Vagina (tissue), 2 donors: ENCODE results near the gene ASXL2.

ENCODE experiments used
- CTCF ChIP-seq, 3 experiments: fragments of 450-650 bp in 2 of 3; fragments of 200-600 bp in 1 of 3; sonication (generic) in 1 of 3; IDR thresholded peaks; one replicate each; pipeline ENCODE4 v1.5.1; 2017 to 2019; ENCODE audit warnings: antibody characterized with exemption in 3 of 3, mild to moderate bottlenecking in 2 of 3, moderate library complexity in 2 of 3
- POLR2A ChIP-seq, 2 donors: fragments of 450-650 bp; IDR thresholded peaks; one replicate each; pipeline ENCODE4 v1.6.1; 2017; ENCODE audit warnings: antibody characterized with exemption in 2 of 2, mild to moderate bottlenecking in 2 of 2, moderate library complexity in 2 of 2
- POLR2AphosphoS5 ChIP-seq, 2 donors: sonication (generic); formaldehyde crosslinking; IDR thresholded peaks; one replicate each; pipeline ENCODE4 v1.9.0; 2017; ENCODE audit warnings: antibody characterized with exemption in 2 of 2, mild to moderate bottlenecking in 2 of 2, low read depth in 1 of 2; ENCODE audit not compliant: insufficient read depth in 1 of 2

GRCh38 chr2:25829377-25829704, 48.9 kb downstream of the ASXL2 start:
- TF ChIP-seq POLR2A (IDR thresholded peaks at IDR 0.05), result no peak
- no peak for TF ChIP-seq POLR2AphosphoS5 (IDR thresholded peaks at IDR 0.05; ENCODE audit: insufficient read depth in 1 of 2, low read depth in 1 of 2)
- TF ChIP-seq CTCF (IDR thresholded peaks at IDR 0.05), result no peak
